ENCODE data around the gene UGT1A1. TPM values are rescaled to one million over a fixed set of nuclear protein-coding genes. Genes with fewer than 3 reads are reported as not detected.

Gene UGT1A1
- total and polyA plus RNA-seq, 2 donors (not counting 1 experiment from before 2014, with no cell fraction given): not detected

- Histone ChIP-seq H2AFZ (ENCODE audit: insufficient read depth, low read depth, low read length, poor library complexity, severe bottlenecking) (no peak overlapping the region), H3K4me2 (replicated peaks; ENCODE audit: low read depth, low read length, poor library complexity, severe bottlenecking) (no peak overlapping the region), H3K4me3 (ENCODE audit: control extremely low read depth in 1 of 5, extremely low read depth in 1 of 5, insufficient read depth in 1 of 5, low read depth in 2 of 5, low read length in 4 of 5) (no peak overlapping the region), H4K20me1 (ENCODE audit: control insufficient read depth, insufficient read depth, low read length, poor library complexity, severe bottlenecking) (no peaks in the 10 kb centered on the region), H3K27me3 (replicated peaks in 1 of 4; ENCODE audit: control extremely low read depth in 1 of 4, control insufficient read depth in 3 of 4, insufficient read depth in 4 of 4, low read length in 3 of 4) (peaks cover 0 to 4% (median 0%) of the 10 kb centered on the region in 4 experiments), H3K36me3 (replicated peaks in 1 of 2; ENCODE audit: control extremely low read depth in 1 of 2, control insufficient read depth in 1 of 2, extremely low read depth in 1 of 2, insufficient read depth in 2 of 2, low read length in 1 of 2) (no peaks in the 10 kb centered on the region), H3K9ac (ENCODE audit: low read length) (no peak overlapping the region), H3K4me1 (ENCODE audit: control insufficient read depth in 2 of 2, insufficient read depth in 2 of 2, low read length in 2 of 2) (no peaks in the 10 kb centered on the region), H3K27ac (ENCODE audit: low read length in 2 of 2) (no peak overlapping the region), H3K9me3 (ENCODE audit: control extremely low read depth in 1 of 3, control insufficient read depth in 2 of 3, insufficient read depth in 1 of 3, low read length in 2 of 3) (no peaks in the 10 kb centered on the region), H3K79me2 (ENCODE audit: control insufficient read depth, insufficient read depth, low read length) (no peaks in the 10 kb centered on the region)
- Mint-ChIP-seq H3K4me1 (no peaks in the 10 kb centered on the region), H3K9me3 (ENCODE audit: insufficient read depth) (peaks cover 2% of the 10 kb centered on the region), H3K27ac (no peak overlapping the region), H3K27me3 (peaks cover 7% of the 10 kb centered on the region), H3K4me3 (no peak overlapping the region)
- ATAC-seq (ENCODE audit: low read depth): no peak
- TF ChIP-seq EZH2 (IDR thresholded peaks at IDR 0.05; ENCODE audit: borderline replicate concordance, insufficient read depth, low read depth, low read length, poor library complexity, severe bottlenecking) (no peak), CTCF (IDR thresholded peaks at IDR 0.05) (no peak)
- ChIA-PET CTCF (no interaction called here), POLR2A (no interaction called here)
- no peak for DNase-seq
- 85% methylated on average over 11 of the region's 14 CpGs for WGBS (ENCODE audit: insufficient coverage)
- intact Hi-C loops (cut with micrococcal nuclease): no loop called here
Measured at GRCh38 chr2:233798335-233799086, 38.4 kb downstream of the UGT1A1 start.

- intact Hi-C loops (cut with micrococcal nuclease): no loop called here
- DNase-seq (no peak), ATAC-seq (ENCODE audit: low read depth) (no peak)
- no peak overlapping the region for H3K4me3 Mint-ChIP-seq
- H3K27me3 ChIP-seq (replicated peaks in 1 of 4; ENCODE audit: control extremely low read depth in 1 of 4, control insufficient read depth in 3 of 4, insufficient read depth in 4 of 4, low read length in 3 of 4): peaks cover 0 to 4% (median 0%) of the 10 kb centered on the region in 4 experiments
- H2AFZ ChIP-seq (ENCODE audit: insufficient read depth, low read depth, low read length, poor library complexity, severe bottlenecking): no peak overlapping the region
- TF ChIP-seq CTCF (IDR thresholded peaks at IDR 0.05) (no peak), EZH2 (IDR thresholded peaks at IDR 0.05; ENCODE audit: borderline replicate concordance, insufficient read depth, low read depth, low read length, poor library complexity, severe bottlenecking) (no peak)
- no peak overlapping the region for H3K27ac Mint-ChIP-seq
- no peaks in the 10 kb centered on the region for H3K9me3 ChIP-seq (ENCODE audit: control extremely low read depth in 1 of 3, control insufficient read depth in 2 of 3, insufficient read depth in 1 of 3, low read length in 2 of 3)
- no peaks in the 10 kb centered on the region for H3K4me1 Mint-ChIP-seq
- no peaks in the 10 kb centered on the region for H3K79me2 ChIP-seq (ENCODE audit: control insufficient read depth, insufficient read depth, low read length)
- WGBS (ENCODE audit: insufficient coverage): 51% methylated on average over 4 of the region's 7 CpGs
- peaks cover 2% of the 10 kb centered on the region for H3K9me3 Mint-ChIP-seq (ENCODE audit: insufficient read depth)
- no peak overlapping the region for H3K4me2 ChIP-seq (replicated peaks; ENCODE audit: low read depth, low read length, poor library complexity, severe bottlenecking)
- H4K20me1 ChIP-seq (ENCODE audit: control insufficient read depth, insufficient read depth, low read length, poor library complexity, severe bottlenecking): no peaks in the 10 kb centered on the region
- H3K36me3 ChIP-seq (replicated peaks in 1 of 2; ENCODE audit: control extremely low read depth in 1 of 2, control insufficient read depth in 1 of 2, extremely low read depth in 1 of 2, insufficient read depth in 2 of 2, low read length in 1 of 2): no peaks in the 10 kb centered on the region
- no peaks in the 10 kb centered on the region for H3K4me1 ChIP-seq (ENCODE audit: control insufficient read depth in 2 of 2, insufficient read depth in 2 of 2, low read length in 2 of 2)
- no peak overlapping the region for H3K27ac ChIP-seq (ENCODE audit: low read length in 2 of 2)
- peaks cover 13% of the 10 kb centered on the region for H3K27me3 Mint-ChIP-seq
- POLR2A ChIA-PET: no interaction called here
- no peak overlapping the region for H3K4me3 ChIP-seq (ENCODE audit: control extremely low read depth in 1 of 5, extremely low read depth in 1 of 5, insufficient read depth in 1 of 5, low read depth in 2 of 5, low read length in 4 of 5)
- H3K9ac ChIP-seq (ENCODE audit: low read length): no peak overlapping the region
- CTCF ChIA-PET: no interaction called here
Measured at GRCh38 chr2:233799087-233799665, 39.1 kb downstream of the UGT1A1 start.
